NCI-H345 treated with DMSO at 0.1 percent for 48 hours (cell line): Measurements from ENCODE around the gene KCP.

ENCODE experiments used
- DNase-seq: peaks from one replicate; lab custom pipeline; 2025; ENCODE audit not compliant: unreplicated experiment; lab: John Stamatoyannopoulos, UW

The KCP gene

GRCh38 chr7:128908750-128909624, 1.5 kb downstream of the KCP start:
- DNase-seq: no peak

- no peak for DNase-seq
Measured at GRCh38 chr7:128906766-128907559, 3.5 kb downstream of the KCP start.

- DNase-seq: no peak
Measured at GRCh38 chr7:128906001-128906765, 4.3 kb downstream of the KCP start.

GRCh38 chr7:128904381-128905197, 5.9 kb downstream of the KCP start:
- DNase-seq: peak; percentile 9

- no peak for DNase-seq
Measured at GRCh38 chr7:128903621-128904361, 6.7 kb downstream of the KCP start.

GRCh38 chr7:128902761-128903585, 7.5 kb downstream of the KCP start:
- DNase-seq: no peak

GRCh38 chr7:128900237-128900636, 10.3 kb downstream of the KCP start:
- DNase-seq: no peak

- no peak for DNase-seq
Measured at GRCh38 chr7:128899392-128899791, 11.1 kb downstream of the KCP start.

- no peak for DNase-seq
Measured at GRCh38 chr7:128895320-128895719, 15.2 kb downstream of the KCP start.

- no peak for DNase-seq
Measured at GRCh38 chr7:128894101-128894440, 16.4 kb downstream of the KCP start.

- no peak for DNase-seq
Measured at GRCh38 chr7:128893251-128894100, 17.0 kb downstream of the KCP start.

- no peak for DNase-seq
Measured at GRCh38 chr7:128892521-128893250, 17.8 kb downstream of the KCP start.

- DNase-seq: no peak
Measured at GRCh38 chr7:128891942-128892269, 18.6 kb downstream of the KCP start.

GRCh38 chr7:128891110-128891941, 19.2 kb downstream of the KCP start:
- peak; percentile 16 for DNase-seq

- no peak for DNase-seq
Measured at GRCh38 chr7:128890306-128891109, 20.0 kb downstream of the KCP start.

GRCh38 chr7:128889121-128889520, 21.4 kb downstream of the KCP start:
- no peak for DNase-seq
